OCI-LY7 (cell line): Measurements from ENCODE around the gene ACVR1B. TPM values are rescaled to one million over a fixed set of nuclear protein-coding genes. Genes with fewer than 3 reads are reported as not detected.

Experiments used
- BruUV-seq: library from RNA; stranded (reverse); fragments of 400-500 nt; replicated peaks from 2 replicates; lab custom pipeline; 2021; lab: Mats Ljungman, UMichigan
- CTCF ChIA-PET: fragments of 300-600 bp; sonication (Branson Sonifier 250); formaldehyde crosslinking; loops from one replicate; lab custom pipeline; 2022; ENCODE audit warnings: antibody characterized with exemption; ENCODE audit not compliant: unreplicated experiment; lab: Charles Lee
- POLR2A ChIA-PET: fragments of 300-600 bp; sonication (Branson Sonifier 250); formaldehyde crosslinking; loops from one replicate; lab custom pipeline; 2022; ENCODE audit warnings: antibody characterized with exemption; lab: Charles Lee
- DNase-seq: peaks from one replicate; pipeline ENCODE4 v3.0.0-alpha.2; 2015; ENCODE audit warnings: low spot score
- H2AFZ ChIP-seq: fragments of 200-600 bp; sonication (generic), shearing (Covaris generic); 2 replicates; pipeline ENCODE4 v1.6.1; 2014; ENCODE audit warnings: mild to moderate bottlenecking, antibody characterized with exemption, low read length, moderate library complexity
- H3K27ac ChIP-seq: fragments of 200-600 bp; sonication (generic); 2 replicates; pipeline ENCODE4 v1.5.1; 2014; ENCODE audit warnings: mixed run types, low read depth, mild to moderate bottlenecking, moderate library complexity, low read length, inconsistent platforms; ENCODE audit not compliant: poor library complexity, severe bottlenecking
- H3K36me3 ChIP-seq: fragments of 200-600 bp; sonication (generic); 2 replicates; pipeline ENCODE4 v1.6.1; 2014; ENCODE audit warnings: mild to moderate bottlenecking, antibody characterized with exemption, low read length, moderate library complexity, mixed read lengths; ENCODE audit not compliant: insufficient read depth
- H3K4me1 ChIP-seq: fragments of 200-600 bp; sonication (generic); 2 replicates; pipeline ENCODE4 v1.5.1; 2014; ENCODE audit warnings: mild to moderate bottlenecking, low read length; ENCODE audit not compliant: insufficient read depth, poor library complexity, severe bottlenecking
- H3K4me2 ChIP-seq: fragments of 200-600 bp; sonication (generic); 2 replicates; pipeline ENCODE4 v1.6.1; 2014; ENCODE audit warnings: mild to moderate bottlenecking, low read length
- H3K4me3 ChIP-seq: fragments of 200-600 bp; sonication (generic); 2 replicates; pipeline ENCODE4 v1.5.1; 2014; ENCODE audit warnings: mild to moderate bottlenecking, low read depth, low read length; ENCODE audit not compliant: poor library complexity, severe bottlenecking
- H3K79me2 ChIP-seq: fragments of 200-600 bp; sonication (generic); 2 replicates; pipeline ENCODE4 v1.6.1; 2016; ENCODE audit warnings: low read depth, mild to moderate bottlenecking, low read length, moderate library complexity, mixed read lengths; ENCODE audit not compliant: insufficient read depth
- H3K9me2 ChIP-seq: fragments of 200-600 bp; sonication (generic); 2 replicates; pipeline ENCODE4 v1.6.1; 2016; ENCODE audit warnings: mild to moderate bottlenecking, low read length, mixed read lengths; ENCODE audit not compliant: insufficient read depth
- H3K9me3 ChIP-seq: fragments of 200-600 bp; sonication (generic); 2 replicates; pipeline ENCODE4 v1.6.1; 2014; ENCODE audit warnings: mild to moderate bottlenecking, mixed run types, low read length, mixed read lengths
- H4K20me1 ChIP-seq: fragments of 200-600 bp; sonication (generic); 2 replicates; pipeline ENCODE4 v1.6.1; 2014; ENCODE audit warnings: mild to moderate bottlenecking, antibody characterized with exemption, low read length, moderate library complexity, mixed read lengths; ENCODE audit not compliant: insufficient read depth
- CTCF ChIP-seq: fragments of 200-600 bp; sonication (generic); conservative IDR thresholded peaks from 2 replicates; pipeline ENCODE4 v1.5.1; 2014; ENCODE audit warnings: mild to moderate bottlenecking, antibody characterized with exemption, low read length, moderate library complexity, mixed read lengths
- EZH2phosphoT487 ChIP-seq: fragments of 200-600 bp; sonication (generic); IDR thresholded peaks from 2 replicates; pipeline ENCODE4 v1.6.1; 2018; ENCODE audit warnings: low read depth, borderline replicate concordance, mild to moderate bottlenecking, mixed run types, antibody characterized with exemption, low read length, moderate library complexity, mixed read lengths
- intact Hi-C: fragments of 100-400 bp; cut with micrococcal nuclease; formaldehyde crosslinking; loops from one replicate; pipeline ENCODE4 v1.10.0; 2022; ENCODE audit not compliant: unreplicated experiment
- total RNA-seq, 2 experiments: library from RNA; depleted of rRNA in 1 of 2; stranded (reverse); fragments of >200 nt in 1 of 2; shearing (Covaris generic) in 1 of 2; gene quantifications; 2 replicates each; pipeline ENCODE4 v1.2.3, GENCODE V29; 2014 to 2022

ACVR1B gene
- total RNA-seq, 2 experiments from 2014 or later: 4.1 to 6.8 TPM

- Histone ChIP-seq H4K20me1 (no peaks in the 10 kb centered on the region), H3K4me1 (peaks cover 18% of the 10 kb centered on the region), H3K9me2 (no peaks in the 10 kb centered on the region), H3K9me3 (no peaks in the 10 kb centered on the region), H3K4me3 (no peak overlapping the region), H2AFZ (no peak overlapping the region), H3K4me2 (no peak overlapping the region), H3K27ac (no peak overlapping the region), H3K36me3 (no peaks in the 10 kb centered on the region), H3K79me2 (no peaks in the 10 kb centered on the region)
- ChIA-PET CTCF (interaction anchor here (1.2 kb wide), 1 partner anchor 9 kb away, joined by 7 read pairs; no protein-coding TSS in a partner anchor), POLR2A (no interaction called here)
- intact Hi-C loops: no loop called here
- no peak for DNase-seq
- TF ChIP-seq CTCF: no peak
- no peak for TF ChIP-seq EZH2phosphoT487
- no TSS peak for BruUV-seq
Observed at GRCh38 chr12:52010692-52011601, 59.4 kb downstream of the ACVR1B start.

DNA sequence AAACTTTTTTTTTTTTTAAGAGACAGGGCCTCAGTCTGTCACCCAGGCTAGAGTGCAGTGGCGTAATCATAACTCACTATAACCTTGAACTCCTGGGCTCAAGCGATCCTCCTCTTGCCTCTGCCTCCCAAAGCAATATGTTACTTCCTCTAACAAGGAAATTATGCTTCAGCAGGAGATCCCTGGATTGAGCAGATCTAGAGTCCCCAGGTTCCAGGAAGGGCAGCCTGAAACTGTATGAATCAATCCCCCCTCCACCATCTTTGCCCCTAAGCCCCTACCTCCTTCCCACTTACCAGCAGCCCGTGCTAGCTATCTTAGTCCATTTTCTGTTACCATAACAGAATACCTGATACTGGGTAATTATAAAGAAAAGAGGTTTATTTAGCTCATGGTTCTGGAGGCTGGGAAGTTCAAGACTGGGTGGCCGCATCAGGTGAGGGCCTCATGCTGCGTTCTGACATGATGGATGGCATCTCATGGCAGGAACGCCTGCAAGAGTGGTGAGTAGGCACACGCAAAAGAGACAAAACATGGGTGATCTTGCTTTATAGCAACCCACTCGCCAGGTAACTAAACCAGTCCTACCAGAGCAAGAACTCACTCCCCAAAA is 60.2 kb downstream of the ACVR1B start:
- intact Hi-C loops: no loop called here
- no peaks in the 10 kb centered on the region for H3K36me3 ChIP-seq
- no peaks in the 10 kb centered on the region for H3K79me2 ChIP-seq
- no peak for TF ChIP-seq EZH2phosphoT487
- no peak for TF ChIP-seq CTCF
- CTCF ChIA-PET: no interaction called here
- H3K9me2 ChIP-seq: no peaks in the 10 kb centered on the region
- H3K4me2 ChIP-seq: no peak overlapping the region
- H3K9me3 ChIP-seq: no peaks in the 10 kb centered on the region
- H2AFZ ChIP-seq: no peak overlapping the region
- H4K20me1 ChIP-seq: no peaks in the 10 kb centered on the region
- POLR2A ChIA-PET: interaction anchor here (0.7 kb wide), 1 partner anchor 9 kb away, joined by 3 read pairs; no protein-coding TSS in a partner anchor
- BruUV-seq: no TSS peak
- H3K4me1 ChIP-seq: peaks cover 11% of the 10 kb centered on the region
- H3K4me3 ChIP-seq: no peak overlapping the region
- no peak for DNase-seq
- no peak overlapping the region for H3K27ac ChIP-seq
